ENCODE measurements around the gene DNAH10. TPM values are rescaled to one million over a fixed set of nuclear protein-coding genes. Genes with fewer than 3 reads are reported as not detected.

DNAH10 gene
- total RNA-seq: 0.77 and 1.1 TPM in 2 replicates
- 1.0 and 3.0 TPM in 2 replicates for polyA plus RNA-seq

GRCh38 chr12:123761841-123762714 is at the start of gene DNAH10:
Gene DNAH10 (plus strand): TSS chr12:123762301. CDS start chr12:123762337, 36 bp downstream.
- Histone ChIP-seq H3K9me3 (ENCODE audit: low read depth) (no peaks in the 10 kb centered on the region), H3K27me3 (peaks cover 12% of the 10 kb centered on the region), H3K4me3 (peak within 1 kb of the TSS; percentile 38), H3K36me3 (peaks cover 10% of the 10 kb centered on the region), H3K27ac (no peak within 1 kb of the TSS), H3K4me1 (ENCODE audit: low read depth) (peaks cover 3% of the 10 kb centered on the region)
- peak; percentile 29 to 81 for DNase-seq (ENCODE audit: low read depth in 1 of 2, low spot score in 1 of 2)
- TF ChIP-seq CTCF (IDR thresholded peaks at IDR 0.05; ENCODE audit: low read depth, low read length): peak; percentile 45

GRCh38 chr12:123712780-123713319 is 49.3 kb upstream of the DNAH10 start:
- Histone ChIP-seq H3K4me1 (ENCODE audit: low read depth) (peaks cover 10% of the 10 kb centered on the region), H3K27ac (peak overlapping the region; percentile 80), H3K27me3 (no peaks in the 10 kb centered on the region), H3K4me3 (peak overlapping the region; percentile 98), H3K9me3 (ENCODE audit: low read depth) (no peaks in the 10 kb centered on the region), H3K36me3 (no peaks in the 10 kb centered on the region)
- DNase-seq (ENCODE audit: low read depth in 1 of 2, low spot score in 1 of 2): peak; percentile 8 to 9
- no peak for TF ChIP-seq CTCF (IDR thresholded peaks at IDR 0.05; ENCODE audit: low read depth, low read length)

- H3K36me3 ChIP-seq: no peaks in the 10 kb centered on the region
- no peak for TF ChIP-seq CTCF (IDR thresholded peaks at IDR 0.05; ENCODE audit: low read depth, low read length)
- H3K27ac ChIP-seq: no peak overlapping the region
- H3K27me3 ChIP-seq: no peaks in the 10 kb centered on the region
- H3K4me1 ChIP-seq (ENCODE audit: low read depth): peaks cover 10% of the 10 kb centered on the region
- no peaks in the 10 kb centered on the region for H3K9me3 ChIP-seq (ENCODE audit: low read depth)
- DNase-seq (ENCODE audit: low read depth in 1 of 2, low spot score in 1 of 2): peak in 1 of 2 donors; percentile 12
- H3K4me3 ChIP-seq: peak overlapping the region; percentile 98
Observed at GRCh38 chr12:123713398-123713797, 48.7 kb upstream of the DNAH10 start.

- no peaks in the 10 kb centered on the region for H3K9me3 ChIP-seq (ENCODE audit: low read depth)
- no peak overlapping the region for H3K4me3 ChIP-seq
- peak overlapping the region; percentile 34 for H3K27ac ChIP-seq
- H3K36me3 ChIP-seq: no peaks in the 10 kb centered on the region
- H3K4me1 ChIP-seq (ENCODE audit: low read depth): peaks cover 15% of the 10 kb centered on the region
- TF ChIP-seq CTCF (IDR thresholded peaks at IDR 0.05; ENCODE audit: low read depth, low read length): no peak
- no peaks in the 10 kb centered on the region for H3K27me3 ChIP-seq
- DNase-seq (ENCODE audit: low read depth in 1 of 2, low spot score in 1 of 2): no peak
Observed at GRCh38 chr12:123713823-123714585, 48.1 kb upstream of the DNAH10 start.

GRCh38 chr12:123715195-123715594 is 46.9 kb upstream of the DNAH10 start:
- Histone ChIP-seq H3K4me1 (ENCODE audit: low read depth) (peaks cover 25% of the 10 kb centered on the region), H3K36me3 (no peaks in the 10 kb centered on the region), H3K27me3 (no peaks in the 10 kb centered on the region), H3K4me3 (no peak overlapping the region), H3K9me3 (ENCODE audit: low read depth) (no peaks in the 10 kb centered on the region), H3K27ac (no peak overlapping the region)
- no peak for TF ChIP-seq CTCF (IDR thresholded peaks at IDR 0.05; ENCODE audit: low read depth, low read length)
- no peak for DNase-seq (ENCODE audit: low read depth in 1 of 2, low spot score in 1 of 2)

All from cardiac muscle cell (in vitro differentiated cells and primary cell).